Prostate gland (tissue), 2 donors: Measurements from ENCODE around the gene VCAN.

ENCODE experiments used
- POLR2A ChIP-seq: fragments of 450-650 bp; IDR thresholded peaks from one replicate; pipeline ENCODE4 v1.6.1; 2016; ENCODE audit warnings: antibody characterized with exemption, mild to moderate bottlenecking
- POLR2AphosphoS5 ChIP-seq: sonication (generic); formaldehyde crosslinking; IDR thresholded peaks from one replicate; pipeline ENCODE4 v1.6.1; 2017; ENCODE audit warnings: antibody characterized with exemption
- TF ChIP-seq, protein P1 (sequence below), 4 experiments: fragments of 200-600 bp in 2 of 4; fragments of 450-650 bp in 2 of 4; sonication (generic) in 2 of 4; IDR thresholded peaks; 1 replicate in 3 of 4; 2 replicates in 1 of 4; pipeline ENCODE4 v1.5.1; 2016 to 2019; ENCODE audit warnings: antibody characterized with exemption in 4 of 4, mild to moderate bottlenecking in 2 of 4, moderate library complexity in 2 of 4

DNA sequence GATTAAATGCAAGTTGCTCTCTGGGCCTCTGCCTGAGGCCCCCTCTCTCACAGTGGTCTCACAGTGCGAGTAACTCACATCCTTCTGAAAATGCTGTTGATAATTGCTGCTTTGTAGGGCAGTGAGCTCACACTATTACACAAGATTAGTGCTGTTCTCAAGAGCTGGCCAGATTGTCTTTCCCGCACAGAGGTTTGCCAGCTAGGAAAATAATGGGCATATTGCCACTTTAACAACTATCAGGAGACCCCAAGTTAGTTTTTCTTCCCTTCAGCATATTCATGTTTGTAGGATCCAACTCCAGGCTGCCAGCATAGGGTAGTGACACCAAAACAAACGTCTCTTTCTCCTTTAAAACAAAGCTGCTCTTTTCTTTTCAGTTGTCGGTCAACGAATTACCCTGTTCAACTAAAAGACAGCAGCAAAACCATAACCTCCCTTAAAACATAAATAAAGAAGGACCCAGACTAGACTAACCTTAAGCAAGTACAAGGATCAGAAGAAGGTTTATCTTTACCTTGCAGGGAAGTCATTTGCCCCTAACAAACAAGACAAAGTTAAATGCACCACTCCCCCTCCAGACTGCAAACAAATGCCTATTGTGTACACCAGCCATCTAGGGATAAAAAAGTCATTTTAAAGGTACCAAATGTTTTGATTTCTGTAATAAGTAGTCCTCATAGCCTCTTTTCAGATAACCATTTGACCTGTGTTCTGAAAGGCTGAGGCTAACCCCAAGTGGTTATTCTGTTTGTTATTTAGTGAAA, 91.4 kb downstream of the VCAN start:
- TF ChIP-seq, protein P1, sequence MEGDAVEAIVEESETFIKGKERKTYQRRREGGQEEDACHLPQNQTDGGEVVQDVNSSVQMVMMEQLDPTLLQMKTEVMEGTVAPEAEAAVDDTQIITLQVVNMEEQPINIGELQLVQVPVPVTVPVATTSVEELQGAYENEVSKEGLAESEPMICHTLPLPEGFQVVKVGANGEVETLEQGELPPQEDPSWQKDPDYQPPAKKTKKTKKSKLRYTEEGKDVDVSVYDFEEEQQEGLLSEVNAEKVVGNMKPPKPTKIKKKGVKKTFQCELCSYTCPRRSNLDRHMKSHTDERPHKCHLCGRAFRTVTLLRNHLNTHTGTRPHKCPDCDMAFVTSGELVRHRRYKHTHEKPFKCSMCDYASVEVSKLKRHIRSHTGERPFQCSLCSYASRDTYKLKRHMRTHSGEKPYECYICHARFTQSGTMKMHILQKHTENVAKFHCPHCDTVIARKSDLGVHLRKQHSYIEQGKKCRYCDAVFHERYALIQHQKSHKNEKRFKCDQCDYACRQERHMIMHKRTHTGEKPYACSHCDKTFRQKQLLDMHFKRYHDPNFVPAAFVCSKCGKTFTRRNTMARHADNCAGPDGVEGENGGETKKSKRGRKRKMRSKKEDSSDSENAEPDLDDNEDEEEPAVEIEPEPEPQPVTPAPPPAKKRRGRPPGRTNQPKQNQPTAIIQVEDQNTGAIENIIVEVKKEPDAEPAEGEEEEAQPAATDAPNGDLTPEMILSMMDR (IDR thresholded peaks at IDR 0.05): no peak
- TF ChIP-seq POLR2A: no peak
- no peak for TF ChIP-seq POLR2AphosphoS5
